DND-41 (cell line): ENCODE results near the gene EVI5L.

Source experiments
- EZH2 ChIP-seq: IDR thresholded peaks from 3 replicates; pipeline ENCODE4 v1.6.1; 2012; ENCODE audit warnings: borderline replicate concordance, low read depth, mild to moderate bottlenecking, moderate library complexity, low read length, inconsistent platforms; ENCODE audit not compliant: severe bottlenecking
- TF ChIP-seq, protein P1 (sequence below): IDR thresholded peaks from 2 replicates; pipeline ENCODE4 v1.5.1; 2012; ENCODE audit warnings: borderline replicate concordance, low read length, moderate library complexity, mild to moderate bottlenecking; ENCODE audit not compliant: poor library complexity, severe bottlenecking; ENCODE audit errors: extremely low read depth

DNA sequence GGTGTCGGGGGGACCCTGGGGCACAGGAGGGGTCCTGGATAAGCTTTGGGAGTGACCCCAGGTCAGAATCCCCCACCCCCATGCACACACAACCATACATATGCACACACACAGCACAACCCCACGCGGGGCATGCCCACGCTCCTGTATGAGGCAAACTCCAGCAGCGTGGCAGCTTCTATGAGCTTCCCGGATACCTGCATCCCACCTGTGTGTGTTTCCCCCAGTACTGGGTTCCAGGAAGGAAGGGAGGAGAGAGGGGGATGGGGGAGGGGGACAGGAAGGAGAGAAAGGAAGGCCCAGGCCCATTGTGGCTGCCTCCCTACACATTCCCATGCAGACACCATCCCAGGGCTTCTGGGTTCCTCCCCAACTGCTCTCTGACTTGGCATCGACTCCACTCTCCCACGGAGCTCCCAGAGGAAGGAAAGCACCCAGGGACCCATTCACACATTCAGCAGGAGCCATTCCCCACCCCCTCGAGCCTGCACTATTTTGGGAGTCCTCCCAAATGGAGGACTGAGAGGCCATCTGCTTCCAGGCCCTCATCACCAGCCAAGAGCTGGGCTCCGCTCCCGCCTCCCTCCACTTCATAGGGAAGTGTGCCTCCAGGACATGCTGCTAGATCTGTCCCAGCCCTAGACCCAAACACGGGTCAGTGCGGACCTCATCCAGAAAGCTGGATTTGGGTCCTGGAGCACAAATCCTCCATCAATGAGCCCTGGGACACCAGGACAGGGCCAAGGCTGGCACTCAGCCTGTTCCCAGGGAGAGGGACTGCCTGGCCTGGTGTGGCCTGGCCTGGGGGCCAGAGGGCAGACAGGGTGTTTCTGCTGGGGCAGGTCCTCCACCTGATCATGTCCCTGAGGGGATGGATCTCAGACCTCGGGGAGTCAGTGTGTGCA lies 30.9 kb downstream of the EVI5L start:
- TF ChIP-seq, protein P1, sequence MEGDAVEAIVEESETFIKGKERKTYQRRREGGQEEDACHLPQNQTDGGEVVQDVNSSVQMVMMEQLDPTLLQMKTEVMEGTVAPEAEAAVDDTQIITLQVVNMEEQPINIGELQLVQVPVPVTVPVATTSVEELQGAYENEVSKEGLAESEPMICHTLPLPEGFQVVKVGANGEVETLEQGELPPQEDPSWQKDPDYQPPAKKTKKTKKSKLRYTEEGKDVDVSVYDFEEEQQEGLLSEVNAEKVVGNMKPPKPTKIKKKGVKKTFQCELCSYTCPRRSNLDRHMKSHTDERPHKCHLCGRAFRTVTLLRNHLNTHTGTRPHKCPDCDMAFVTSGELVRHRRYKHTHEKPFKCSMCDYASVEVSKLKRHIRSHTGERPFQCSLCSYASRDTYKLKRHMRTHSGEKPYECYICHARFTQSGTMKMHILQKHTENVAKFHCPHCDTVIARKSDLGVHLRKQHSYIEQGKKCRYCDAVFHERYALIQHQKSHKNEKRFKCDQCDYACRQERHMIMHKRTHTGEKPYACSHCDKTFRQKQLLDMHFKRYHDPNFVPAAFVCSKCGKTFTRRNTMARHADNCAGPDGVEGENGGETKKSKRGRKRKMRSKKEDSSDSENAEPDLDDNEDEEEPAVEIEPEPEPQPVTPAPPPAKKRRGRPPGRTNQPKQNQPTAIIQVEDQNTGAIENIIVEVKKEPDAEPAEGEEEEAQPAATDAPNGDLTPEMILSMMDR: no peak
- TF ChIP-seq EZH2: no peak
